Kasumi-1 (cell line): Measurements from ENCODE around the gene CTNNB1.

ENCODE experiments used
- DNase-seq, 2 experiments: peaks; one replicate each; lab custom pipeline; 2025; lab: John Stamatoyannopoulos, UW

The CTNNB1 gene

DNA sequence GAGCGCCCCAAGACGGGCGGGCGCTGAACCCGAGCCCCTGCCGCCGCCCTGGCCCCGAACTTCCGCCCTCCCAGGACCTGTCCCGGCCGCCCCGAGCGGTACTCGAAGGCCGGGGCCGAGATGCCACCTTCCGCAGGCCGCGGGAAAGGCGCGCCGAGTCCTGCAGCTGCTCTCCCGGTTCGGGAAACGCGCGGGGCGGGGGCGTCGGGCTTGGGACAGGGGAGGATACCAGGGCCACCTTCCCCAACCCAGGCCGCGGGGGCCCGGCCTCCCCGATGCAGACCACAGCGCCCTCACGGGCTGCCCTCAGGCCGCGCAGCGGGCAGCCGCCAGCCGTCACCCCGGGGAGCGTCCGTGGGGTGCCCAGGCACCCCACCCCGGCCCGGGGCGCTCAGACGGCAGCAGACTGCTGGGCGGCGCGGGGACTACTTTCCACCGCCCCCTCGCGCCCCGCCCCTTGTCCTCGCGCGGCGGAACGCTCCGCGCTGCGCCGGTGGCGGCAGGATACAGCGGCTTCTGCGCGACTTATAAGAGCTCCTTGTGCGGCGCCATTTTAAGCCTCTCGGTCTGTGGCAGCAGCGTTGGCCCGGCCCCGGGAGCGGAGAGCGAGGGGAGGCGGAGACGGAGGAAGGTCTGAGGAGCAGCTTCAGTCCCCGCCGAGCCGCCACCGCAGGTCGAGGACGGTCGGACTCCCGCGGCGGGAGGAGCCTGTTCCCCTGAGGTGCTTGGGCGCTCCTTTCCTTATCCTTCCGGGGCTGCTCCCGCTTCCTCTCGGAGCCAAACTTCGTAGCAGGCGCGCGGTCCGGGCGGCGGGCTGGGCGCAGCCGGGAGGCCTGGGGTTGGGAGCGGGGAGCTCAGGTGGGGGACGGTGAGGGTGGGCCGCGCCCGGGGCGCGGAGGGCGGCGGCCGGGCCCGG is at the start of gene CTNNB1:
Gene CTNNB1, plus strand, starts transcription at position 556 of the 916 bp plus-strand sequence. CDS start 24,564 bp downstream, outside the sequence.
- DNase-seq, result peak; percentile 80 to 85

DNA sequence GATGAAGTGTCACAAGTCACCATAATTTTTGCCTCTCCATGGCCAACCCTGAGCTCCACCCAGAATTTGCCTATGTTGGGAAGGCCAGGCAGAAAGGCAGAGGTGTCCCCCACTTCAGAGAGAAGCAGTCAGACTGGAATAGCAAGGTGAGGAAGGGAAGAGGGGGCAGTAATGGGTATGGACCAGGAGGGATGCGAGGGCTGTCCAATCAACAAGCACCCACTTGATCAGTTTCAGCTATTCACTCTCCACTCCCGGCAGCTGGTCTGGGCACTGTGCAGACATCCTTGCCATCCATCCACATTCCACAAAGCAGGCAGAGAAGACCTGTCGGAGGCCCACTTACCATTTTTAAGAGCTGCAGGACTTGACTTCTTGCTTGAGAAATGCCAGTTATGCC is 43.5 kb upstream of the CTNNB1 start:
- no peak for DNase-seq

- no peak for DNase-seq
Measured at GRCh38 chr3:41158947-41159346, 40.4 kb upstream of the CTNNB1 start.

DNA sequence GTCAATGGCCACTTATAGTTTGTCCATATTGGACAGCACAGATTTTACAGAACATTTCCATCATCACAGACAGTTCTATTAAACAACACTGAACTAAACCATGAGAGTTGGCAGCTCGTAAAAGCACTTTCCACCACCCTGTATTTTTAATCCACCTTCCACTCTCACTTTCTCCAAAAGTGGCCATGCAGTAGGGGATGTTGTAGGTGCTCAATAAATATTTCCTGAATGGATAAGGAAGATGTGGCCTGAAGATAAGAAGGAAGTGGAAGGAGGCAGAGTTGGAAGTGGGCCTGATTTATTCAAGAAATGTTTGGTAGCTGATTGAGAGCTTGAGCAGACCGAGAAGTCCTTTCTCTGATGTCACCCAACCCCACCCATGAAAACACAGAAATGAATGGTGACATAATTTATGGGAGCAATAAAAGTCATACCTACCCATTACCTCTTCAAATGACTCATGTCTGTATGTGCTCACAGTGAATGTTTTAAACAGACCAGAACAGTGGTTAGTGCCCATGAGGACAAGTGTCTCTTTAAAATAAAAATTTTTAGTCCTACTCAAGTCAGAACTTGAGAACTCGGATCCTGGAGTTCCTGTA is 39.6 kb upstream of the CTNNB1 start:
- no peak for DNase-seq

DNA sequence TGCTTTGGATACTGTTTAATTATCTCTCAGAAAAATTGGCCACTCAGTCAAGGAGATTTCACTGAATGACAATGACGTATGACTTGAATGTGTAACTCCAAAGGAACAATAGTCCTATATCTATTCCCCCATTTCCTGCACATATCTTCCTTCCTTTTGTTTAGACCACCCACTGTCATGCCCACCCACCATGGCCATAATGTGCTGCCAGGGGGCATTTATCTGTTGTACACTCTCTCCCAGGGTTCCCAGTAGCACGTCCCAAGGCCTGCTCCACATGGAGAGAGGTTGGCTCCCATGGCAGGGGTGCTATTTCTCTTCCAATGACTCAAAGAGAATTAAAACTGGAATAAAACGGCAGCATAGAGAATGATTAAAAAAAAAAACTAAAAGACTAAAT is 36.8 kb upstream of the CTNNB1 start:
- no peak for DNase-seq

DNA sequence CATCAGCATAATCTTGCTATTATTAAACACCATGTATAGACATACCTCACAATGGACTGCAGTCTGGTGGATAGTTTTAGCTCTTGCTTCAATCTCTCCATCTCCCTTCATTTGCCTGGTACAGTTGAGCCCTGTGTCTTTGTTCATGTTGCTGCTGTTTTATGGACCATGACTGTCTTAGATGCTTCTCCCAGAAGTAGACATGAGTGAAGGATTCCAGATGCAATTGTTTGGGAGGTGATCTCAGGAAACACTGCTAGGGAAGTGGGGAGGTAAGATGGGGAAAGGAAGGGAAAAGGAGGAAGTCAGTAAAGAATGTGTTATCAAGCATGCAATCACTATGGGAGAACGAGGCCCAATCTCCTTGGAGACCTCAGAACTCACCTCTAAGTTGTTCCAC is 36.3 kb upstream of the CTNNB1 start:
- peak in 1 of 2 experiments; percentile 7 for DNase-seq

- no peak for DNase-seq
Measured at GRCh38 chr3:41163421-41163820, 35.9 kb upstream of the CTNNB1 start.

GRCh38 chr3:41164777-41165176 is 34.5 kb upstream of the CTNNB1 start:
- DNase-seq, result no peak

- no peak for DNase-seq
Measured at GRCh38 chr3:41167722-41168497, 31.4 kb upstream of the CTNNB1 start.

- no peak for DNase-seq
Measured at GRCh38 chr3:41169023-41169422, 30.3 kb upstream of the CTNNB1 start.

DNA sequence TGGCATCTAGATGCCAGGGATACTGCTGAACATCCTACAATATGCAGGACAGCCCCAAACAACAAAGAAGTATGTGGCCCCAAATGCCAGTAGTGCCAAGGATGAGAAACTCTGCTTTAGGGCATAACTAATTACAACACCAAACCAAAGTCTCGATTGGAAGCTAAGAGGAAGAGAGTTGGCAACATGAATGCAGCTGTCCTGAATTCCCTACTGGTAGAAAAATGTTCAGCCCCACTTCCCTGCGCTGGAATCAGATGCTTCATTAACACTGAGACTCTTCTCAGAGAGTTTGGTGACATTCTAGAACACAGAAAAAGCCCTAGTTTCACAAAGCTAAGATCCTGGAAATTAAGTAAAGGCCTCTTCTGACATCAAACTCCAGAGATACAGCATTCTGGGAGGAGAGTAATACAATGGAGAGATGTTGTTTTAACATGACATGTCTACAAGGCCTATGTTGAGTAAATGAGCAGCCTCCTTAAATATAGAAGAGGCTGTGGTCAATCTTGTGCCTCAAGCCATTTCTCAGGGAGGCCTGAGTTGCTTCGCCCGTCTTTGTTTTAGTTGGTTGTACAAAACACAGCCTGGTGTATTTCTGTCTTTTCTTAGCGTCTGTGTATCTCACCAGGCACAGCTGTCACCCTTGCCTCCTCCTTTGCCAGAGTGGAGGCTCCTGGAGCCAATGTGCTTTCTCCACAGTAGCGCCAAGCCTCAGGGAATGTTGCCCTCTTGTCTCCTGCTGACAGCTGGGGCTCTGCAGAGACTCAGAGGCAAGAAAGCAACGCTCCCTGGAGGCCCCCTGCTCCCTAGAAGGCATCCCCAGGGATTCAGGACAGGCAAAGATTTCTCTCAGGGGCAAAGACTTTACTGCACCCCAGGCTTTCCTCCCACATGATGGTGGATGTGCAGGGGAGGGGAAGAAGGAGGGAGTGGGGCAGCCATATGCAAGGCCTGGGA is 25.1 kb upstream of the CTNNB1 start:
- no peak for DNase-seq

- DNase-seq, result no peak
Measured at GRCh38 chr3:41175365-41175764, 23.9 kb upstream of the CTNNB1 start.

DNA sequence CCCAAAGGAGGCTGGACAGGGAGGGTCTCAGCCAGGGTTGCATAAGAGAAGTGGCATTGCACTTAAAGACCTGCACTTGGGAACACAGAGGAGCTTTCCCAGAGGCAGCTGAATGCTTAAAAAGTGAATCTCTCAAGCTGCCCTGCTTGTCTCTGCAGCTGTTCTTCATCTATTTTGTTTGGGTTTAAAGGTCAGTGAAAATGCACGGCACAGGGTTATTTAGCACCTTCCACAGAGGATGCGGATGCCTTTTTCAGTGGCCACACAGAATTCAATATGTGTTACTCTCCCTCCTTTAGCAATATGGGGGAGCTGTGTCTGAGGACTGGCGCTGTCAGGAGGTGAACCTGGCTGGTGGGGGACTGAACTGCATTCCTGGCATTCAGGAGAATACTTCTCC is 22.7 kb upstream of the CTNNB1 start:
- no peak for DNase-seq

GRCh38 chr3:41178576-41178975 is 20.7 kb upstream of the CTNNB1 start:
- DNase-seq, result no peak

GRCh38 chr3:41180396-41180795 is 18.9 kb upstream of the CTNNB1 start:
- DNase-seq, result no peak

DNA sequence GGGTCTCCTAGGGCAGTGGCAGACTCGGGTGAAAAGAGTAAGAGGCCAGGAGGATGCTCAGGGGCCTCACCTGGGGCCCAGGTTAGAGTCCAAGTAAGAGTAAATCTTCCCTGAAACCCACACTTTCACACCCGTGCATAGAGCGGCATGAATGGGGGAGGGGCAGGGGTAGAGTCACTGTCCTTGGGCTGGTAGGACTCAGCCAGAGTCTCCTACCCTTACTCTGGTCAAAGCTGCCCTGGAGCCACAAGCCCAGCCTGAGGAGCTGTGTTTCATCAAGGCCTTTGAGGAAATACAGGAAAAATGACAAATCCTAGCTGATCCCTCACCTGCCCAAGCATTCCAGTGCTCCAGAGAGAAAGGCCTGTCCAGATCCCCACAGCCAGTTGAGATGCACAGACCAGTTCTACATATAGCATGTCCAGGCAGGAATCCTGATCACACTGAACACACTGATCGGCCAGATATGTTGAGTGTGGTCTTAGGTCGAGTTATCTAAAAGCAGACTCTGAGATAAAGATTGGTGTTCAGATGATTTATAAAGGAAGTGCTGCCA is 16.7 kb upstream of the CTNNB1 start:
- DNase-seq, result no peak

- no peak for DNase-seq
Measured at GRCh38 chr3:41184394-41184793, 14.9 kb upstream of the CTNNB1 start.

DNA sequence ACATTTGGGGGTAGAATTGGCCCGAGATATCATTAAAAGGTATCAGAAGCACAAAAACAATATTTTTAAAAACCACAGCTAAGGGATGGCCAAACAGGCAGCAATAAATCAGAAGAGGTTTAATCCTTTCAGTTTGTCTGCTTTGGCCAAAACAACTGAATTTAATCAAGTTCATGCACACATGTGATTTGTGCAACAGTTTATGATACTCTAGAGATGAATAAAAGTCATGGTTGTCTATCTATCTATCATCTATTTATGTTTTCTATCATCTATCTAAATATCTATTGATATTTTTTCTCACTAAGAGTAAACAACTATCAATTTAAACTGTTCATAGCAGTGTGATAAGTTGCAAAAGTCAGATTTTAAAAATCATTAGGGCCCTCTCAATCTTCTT is 13.0 kb upstream of the CTNNB1 start:
- no peak for DNase-seq

DNA sequence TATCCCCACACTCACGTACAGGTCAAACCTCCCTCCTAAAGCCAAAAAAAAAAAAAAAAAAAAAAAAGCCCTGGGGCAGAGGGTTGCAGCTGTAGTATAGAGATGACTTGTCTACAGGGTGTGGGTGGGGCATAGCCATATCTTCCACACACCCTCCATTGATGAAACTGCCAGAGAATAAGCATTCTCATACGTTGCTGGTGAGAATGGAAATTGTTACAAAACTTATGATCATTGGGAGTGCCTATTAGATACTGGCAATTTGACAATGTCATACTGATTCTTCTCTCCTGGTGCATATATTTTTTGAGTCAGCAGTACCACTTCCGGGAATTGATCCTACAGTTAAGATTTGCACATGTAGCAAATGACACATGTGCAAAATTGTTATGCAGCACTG is 11.0 kb upstream of the CTNNB1 start:
- DNase-seq, result no peak

DNA sequence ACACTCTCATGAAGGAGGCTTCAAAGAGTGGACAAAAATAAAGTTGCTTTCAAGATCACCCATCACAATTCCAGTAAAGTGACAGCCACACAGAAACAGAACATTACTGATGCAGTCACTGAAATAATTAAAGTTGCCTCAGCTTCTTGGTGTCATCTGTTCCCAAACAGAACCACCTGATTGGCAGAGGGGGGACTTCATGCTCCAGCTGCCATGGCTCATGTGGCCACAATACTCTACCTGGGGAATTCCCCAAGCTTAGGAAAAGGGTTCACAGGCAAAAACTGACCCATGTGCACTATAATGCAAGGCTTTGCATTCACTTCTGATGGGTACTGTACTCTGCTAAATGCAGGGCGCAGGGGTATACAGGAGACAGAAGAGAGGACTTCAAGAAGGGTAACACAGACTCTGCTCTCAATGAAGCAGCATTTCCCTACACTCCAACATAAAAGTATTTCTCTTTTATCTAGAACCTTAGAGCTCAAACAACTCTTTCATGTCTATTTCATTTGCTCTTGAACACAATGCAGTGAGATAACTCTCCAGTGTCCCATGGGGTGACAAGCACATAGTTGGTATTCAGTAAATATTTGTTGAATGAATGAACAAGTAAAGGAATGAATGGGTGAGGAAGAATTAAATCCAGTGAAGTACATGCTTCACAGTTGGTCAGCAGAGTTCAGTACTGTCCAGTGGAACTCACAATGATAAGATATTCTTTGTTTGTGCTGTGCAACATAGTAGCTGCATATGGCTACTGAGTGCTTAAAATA is 8.6 kb upstream of the CTNNB1 start:
- DNase-seq, result no peak
